Measurements from ENCODE around the gene FRMD8. TPM values are rescaled to one million over a fixed set of nuclear protein-coding genes. Genes with fewer than 3 reads are reported as not detected.

The FRMD8 gene
- total RNA-seq, 1 donor from 2014 or later: 99.3 TPM

DNA sequence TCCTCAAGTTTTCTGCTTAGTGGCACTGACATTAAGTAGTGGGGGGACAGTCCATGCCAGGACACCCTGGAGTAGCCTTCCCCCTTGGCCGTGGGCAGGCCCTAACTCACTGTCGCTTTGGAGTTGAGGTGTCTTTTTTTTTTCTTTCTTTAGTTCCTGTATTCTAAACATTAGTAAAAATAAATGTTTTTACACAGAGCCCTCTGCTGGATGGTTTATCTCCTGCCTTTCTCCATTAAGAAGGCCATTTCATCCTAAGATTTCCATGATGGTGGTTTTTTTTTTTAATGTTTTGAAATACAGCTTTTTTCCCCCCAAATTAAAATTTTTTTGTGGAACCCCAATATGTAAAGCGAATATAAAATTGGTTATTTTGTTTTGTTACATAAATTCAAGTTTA is 33.7 kb upstream of the FRMD8 start:
- no peak for DNase-seq (ENCODE audit: low spot score in 2 of 2)
- Histone ChIP-seq H3K9me3 (no peaks in the 10 kb centered on the region), H3K4me1 (peaks cover 15 to 19% of the 10 kb centered on the region in 2 donors), H3K27ac (no peak overlapping the region), H3K27me3 (no peaks in the 10 kb centered on the region), H3K36me3 (peaks cover 47 to 49% of the 10 kb centered on the region in 2 donors), H3K4me3 (no peak overlapping the region)
- TF ChIP-seq, protein P1, sequence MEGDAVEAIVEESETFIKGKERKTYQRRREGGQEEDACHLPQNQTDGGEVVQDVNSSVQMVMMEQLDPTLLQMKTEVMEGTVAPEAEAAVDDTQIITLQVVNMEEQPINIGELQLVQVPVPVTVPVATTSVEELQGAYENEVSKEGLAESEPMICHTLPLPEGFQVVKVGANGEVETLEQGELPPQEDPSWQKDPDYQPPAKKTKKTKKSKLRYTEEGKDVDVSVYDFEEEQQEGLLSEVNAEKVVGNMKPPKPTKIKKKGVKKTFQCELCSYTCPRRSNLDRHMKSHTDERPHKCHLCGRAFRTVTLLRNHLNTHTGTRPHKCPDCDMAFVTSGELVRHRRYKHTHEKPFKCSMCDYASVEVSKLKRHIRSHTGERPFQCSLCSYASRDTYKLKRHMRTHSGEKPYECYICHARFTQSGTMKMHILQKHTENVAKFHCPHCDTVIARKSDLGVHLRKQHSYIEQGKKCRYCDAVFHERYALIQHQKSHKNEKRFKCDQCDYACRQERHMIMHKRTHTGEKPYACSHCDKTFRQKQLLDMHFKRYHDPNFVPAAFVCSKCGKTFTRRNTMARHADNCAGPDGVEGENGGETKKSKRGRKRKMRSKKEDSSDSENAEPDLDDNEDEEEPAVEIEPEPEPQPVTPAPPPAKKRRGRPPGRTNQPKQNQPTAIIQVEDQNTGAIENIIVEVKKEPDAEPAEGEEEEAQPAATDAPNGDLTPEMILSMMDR (IDR thresholded peaks at IDR 0.05): peak in 1 of 3 experiments; percentile 14
- intact Hi-C loops (cut with DNase I): no loop called here

DNA sequence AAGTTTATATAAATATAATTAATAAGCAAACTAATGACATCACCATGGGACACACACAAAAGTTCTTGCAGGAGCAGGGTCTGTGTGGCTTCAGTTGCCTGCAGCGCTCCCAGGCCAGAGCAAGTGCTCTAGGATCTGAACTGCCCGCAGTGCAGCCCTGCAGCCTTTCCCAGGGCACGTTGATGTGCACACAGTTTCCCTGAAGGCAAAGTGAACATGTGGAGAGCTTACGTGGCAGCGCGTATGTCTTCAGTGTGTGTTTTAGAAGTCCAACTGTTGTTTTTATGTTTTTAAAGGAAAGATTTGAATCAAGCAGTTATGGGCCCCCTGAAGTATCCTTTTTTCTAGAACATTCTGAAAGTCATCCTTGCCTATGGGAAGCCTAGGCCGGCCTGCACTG is 33.1 kb upstream of the FRMD8 start:
- no peaks in the 10 kb centered on the region for H3K9me3 ChIP-seq
- no peak for DNase-seq (ENCODE audit: low spot score in 2 of 2)
- peaks cover 15 to 19% of the 10 kb centered on the region in 2 donors for H3K4me1 ChIP-seq
- peaks cover 41 to 43% of the 10 kb centered on the region in 2 donors for H3K36me3 ChIP-seq
- no peak overlapping the region for H3K4me3 ChIP-seq
- TF ChIP-seq, protein P1 (IDR thresholded peaks at IDR 0.05): no peak
- no peak overlapping the region for H3K27ac ChIP-seq
- intact Hi-C loops (cut with DNase I): no loop called here
- no peaks in the 10 kb centered on the region for H3K27me3 ChIP-seq

DNA sequence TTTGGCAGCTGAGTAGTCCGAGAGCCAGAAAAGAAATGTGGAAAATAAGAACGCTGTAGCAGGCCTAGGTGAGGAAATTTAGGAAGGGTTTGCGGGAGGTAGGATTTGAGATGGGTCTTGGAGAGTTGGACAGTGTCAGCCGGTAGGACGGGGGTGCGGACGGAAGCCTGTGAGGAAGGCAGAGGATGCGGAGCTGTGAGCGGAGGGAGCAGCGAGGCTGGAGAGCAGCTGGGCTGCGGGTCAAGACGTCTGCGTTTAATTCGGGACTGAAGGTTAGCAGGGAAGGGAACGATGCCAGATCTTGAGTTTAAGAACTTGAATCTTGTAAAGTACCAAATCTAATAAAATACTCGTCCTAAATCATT is 32.6 kb upstream of the FRMD8 start:
- no peak for DNase-seq (ENCODE audit: low spot score in 2 of 2)
- H3K4me1 ChIP-seq: peaks cover 15 to 19% of the 10 kb centered on the region in 2 donors
- H3K27ac ChIP-seq: peak overlapping the region in 1 of 2 donors; percentile 2
- no peaks in the 10 kb centered on the region for H3K9me3 ChIP-seq
- peak overlapping the region; percentile 79 to 86 for H3K4me3 ChIP-seq
- TF ChIP-seq, protein P1 (IDR thresholded peaks at IDR 0.05): no peak
- H3K27me3 ChIP-seq: no peaks in the 10 kb centered on the region
- intact Hi-C loops (cut with DNase I): no loop called here
- peaks cover 36 to 38% of the 10 kb centered on the region in 2 donors for H3K36me3 ChIP-seq

DNA sequence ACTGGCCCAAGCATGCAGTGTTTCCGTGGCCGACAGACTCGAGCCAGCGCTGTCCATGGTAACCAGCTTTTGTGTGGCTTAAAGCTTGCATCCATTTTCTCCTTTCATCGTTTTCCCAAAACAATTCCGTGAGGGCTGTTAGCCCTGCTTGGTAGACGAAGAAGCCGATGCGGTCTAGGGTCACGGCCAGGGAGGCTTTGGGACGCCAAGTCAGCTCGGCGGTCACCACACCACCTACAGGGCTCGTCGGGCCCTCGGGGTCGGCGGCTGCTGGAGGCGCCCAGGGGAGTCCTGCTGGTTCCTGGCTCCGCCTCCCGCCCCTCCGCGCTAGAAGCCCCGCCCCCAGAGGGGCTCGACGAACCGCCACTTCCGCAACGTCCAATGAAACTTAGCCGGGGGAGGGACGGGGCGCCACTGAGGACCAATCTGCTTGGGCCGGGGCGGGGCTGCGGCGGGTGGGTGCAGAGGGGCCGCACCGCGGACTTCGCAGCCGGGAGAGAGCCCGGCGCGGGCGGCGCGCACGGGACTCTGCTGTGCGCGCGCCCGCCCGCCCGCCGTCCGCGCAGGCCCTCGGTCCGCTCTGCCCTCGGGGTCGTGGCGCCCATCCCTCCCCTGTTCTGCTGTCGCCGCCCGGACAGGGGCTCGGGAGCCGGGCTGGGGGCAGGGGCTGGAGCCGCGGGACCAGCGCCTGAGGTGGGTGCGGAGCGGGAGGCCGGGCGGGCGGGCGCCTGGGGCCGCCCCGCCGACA is 32.0 kb upstream of the FRMD8 start, which contains the start of gene TIGD3:
Gene TIGD3 (plus strand): TSS at position 487 of the 748 bp plus-strand sequence. CDS start 1,058 bp downstream, outside the sequence.
- Histone ChIP-seq H3K27ac (peak within 1 kb of the TSS in 1 of 2 donors; percentile 2), H3K4me1 (peaks cover 15 to 19% of the 10 kb centered on the region in 2 donors), H3K4me3 (peak within 1 kb of the TSS; percentile 79 to 86), H3K36me3 (peaks cover 31 to 32% of the 10 kb centered on the region in 2 donors), H3K27me3 (no peaks in the 10 kb centered on the region), H3K9me3 (no peaks in the 10 kb centered on the region)
- intact Hi-C loops (cut with DNase I): loop anchor here (5.0 kb wide), 1 partner anchor 168 kb away; no protein-coding TSS in a partner anchor
- TF ChIP-seq, protein P1 (IDR thresholded peaks at IDR 0.05): no peak
- peak; percentile 87 to 98 for DNase-seq (ENCODE audit: low spot score in 2 of 2)

DNA sequence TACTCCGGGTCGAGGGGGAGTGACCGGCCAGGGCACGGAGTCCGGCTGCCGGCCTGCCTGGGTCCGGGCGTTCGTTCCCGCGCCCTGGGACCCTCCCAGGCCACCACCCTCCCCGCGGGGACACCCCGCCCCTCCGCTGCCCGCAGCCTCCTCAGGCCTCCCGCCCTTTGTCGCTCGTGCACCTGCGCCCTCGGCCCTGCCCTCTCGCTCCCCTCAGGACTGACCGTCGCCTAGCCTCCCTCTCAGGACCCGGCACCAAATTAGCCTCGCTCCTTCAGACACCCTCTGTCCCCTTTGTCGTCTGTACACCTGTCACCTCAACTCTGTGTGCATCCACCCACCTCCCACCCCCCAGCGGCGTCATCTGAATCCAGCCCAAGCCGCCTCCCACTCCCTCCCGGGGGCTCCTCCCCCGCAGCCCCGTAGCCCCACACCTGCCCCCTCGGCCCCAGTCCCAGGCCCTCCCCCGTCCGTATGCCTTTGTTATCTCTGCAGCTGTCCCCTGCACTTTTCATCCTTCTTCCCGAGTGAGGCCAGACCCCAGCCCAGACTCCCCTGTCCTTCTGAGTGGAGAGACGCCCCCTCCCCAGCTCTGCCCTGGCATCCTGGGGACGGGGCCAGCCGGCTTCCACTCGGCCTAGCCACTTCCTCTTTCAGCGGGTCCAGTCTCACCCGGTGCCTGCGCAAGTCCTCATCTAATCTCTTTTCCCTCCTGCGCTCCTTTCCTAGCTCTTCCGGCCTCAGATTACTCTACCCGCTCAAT is 31.2 kb upstream of the FRMD8 start:
- H3K27me3 ChIP-seq: no peaks in the 10 kb centered on the region
- DNase-seq (ENCODE audit: low spot score in 2 of 2): no peak

More for the DNA sequence above, 31.2 kb upstream of the FRMD8 start:
- Histone ChIP-seq H3K27ac (no peak overlapping the region), H3K9me3 (no peaks in the 10 kb centered on the region), H3K4me3 (peak overlapping the region; percentile 79 to 86), H3K4me1 (peaks cover 15 to 19% of the 10 kb centered on the region in 2 donors), H3K36me3 (peaks cover 23 to 25% of the 10 kb centered on the region in 2 donors)
- TF ChIP-seq, protein P1 (IDR thresholded peaks at IDR 0.05): no peak
- intact Hi-C loops (cut with DNase I): loop anchor here (5.0 kb wide), 1 partner anchor 167 kb away; no protein-coding TSS in a partner anchor
